GM18517 (cell line): Measurements from ENCODE around the gene TEF.
"Not testable (repeated sequence)": the region's sequence is repeated elsewhere in the genome, so short reads cannot be mapped to it uniquely, and the experiment has no call there.

Experiments
- ATAC-seq: cut with Tn5 transposase; IDR thresholded peaks from one replicate; pipeline ENCODE4 v1.9.1; 2021; ENCODE audit warnings: mild to moderate bottlenecking, moderate library complexity; ENCODE audit not compliant: unreplicated experiment

Gene TEF

GRCh38 chr22:41380993-41381328 is 781 bp upstream of the TEF start:
- peak; percentile 22 for ATAC-seq

GRCh38 chr22:41382098-41382578 is 396 bp downstream of the TEF start:
- ATAC-seq = peak; percentile 33

GRCh38 chr22:41382610-41383009 is 868 bp downstream of the TEF start:
- no peak for ATAC-seq

GRCh38 chr22:41383085-41383484 is 1.3 kb downstream of the TEF start:
- no peak for ATAC-seq

GRCh38 chr22:41384128-41384527 is 2.4 kb downstream of the TEF start:
- no peak for ATAC-seq

- ATAC-seq = no peak
Observed at GRCh38 chr22:41387341-41387740, 5.6 kb downstream of the TEF start.

GRCh38 chr22:41394012-41394356 is 12.2 kb downstream of the TEF start:
- no peak for ATAC-seq

- ATAC-seq = no peak
Observed at GRCh38 chr22:41395531-41396240, 13.9 kb downstream of the TEF start.

GRCh38 chr22:41397143-41397811 is 15.5 kb downstream of the TEF start:
- ATAC-seq = no peak

GRCh38 chr22:41398921-41399320 is 17.2 kb downstream of the TEF start:
- no peak for ATAC-seq

GRCh38 chr22:41401781-41402648 is 20.3 kb downstream of the TEF start:
- no peak for ATAC-seq

GRCh38 chr22:41402851-41403250 is 21.1 kb downstream of the TEF start:
- ATAC-seq = not testable (repeated sequence)

- ATAC-seq = peak; percentile 81
Observed at GRCh38 chr22:41403532-41404318, 22.0 kb downstream of the TEF start.

GRCh38 chr22:41405588-41405987 is 23.8 kb downstream of the TEF start:
- ATAC-seq = no peak

- ATAC-seq = no peak
Observed at GRCh38 chr22:41406410-41406809, 24.7 kb downstream of the TEF start.

- ATAC-seq = no peak
Observed at GRCh38 chr22:41407433-41407832, 25.7 kb downstream of the TEF start.

GRCh38 chr22:41408665-41409064 is 26.9 kb downstream of the TEF start:
- no peak for ATAC-seq

- ATAC-seq = no peak
Observed at GRCh38 chr22:41410311-41410751, 28.6 kb downstream of the TEF start.

GRCh38 chr22:41411021-41411851 is 29.5 kb downstream of the TEF start:
- ATAC-seq = no peak

GRCh38 chr22:41415554-41415953 is 33.8 kb downstream of the TEF start:
- no peak for ATAC-seq
